Liver (tissue), 9 donors: Measurements from ENCODE around the gene IL1RN. TPM values are rescaled to one million over a fixed set of nuclear protein-coding genes. Genes with fewer than 3 reads are reported as not detected.

ENCODE experiments used
- DNase-seq: peaks from one replicate; pipeline ENCODE4 v3.0.0-alpha.2; 2017; ENCODE audit warnings: low spot score
- H3K27ac ChIP-seq, 2 donors: one replicate each; pipeline ENCODE4 v1.7.0; 2013; ENCODE audit warnings: inconsistent platforms in 2 of 2, low read length in 2 of 2, control low read depth in 1 of 2, low read depth in 1 of 2, mild to moderate bottlenecking in 1 of 2
- H3K27me3 ChIP-seq, 4 donors: one replicate each; pipeline versions ENCODE4 v1.6.1 to v1.7.0; 2013; ENCODE audit warnings: low read length in 3 of 4, inconsistent platforms in 1 of 4, mild to moderate bottlenecking in 1 of 4, moderate library complexity in 1 of 4; ENCODE audit not compliant: control insufficient read depth in 4 of 4, insufficient read depth in 4 of 4
- H3K36me3 ChIP-seq, 4 donors: one replicate each; pipeline versions ENCODE4 v1.6.1 to v1.7.0; 2013; ENCODE audit warnings: low read length in 3 of 4, mild to moderate bottlenecking in 3 of 4, low read depth in 1 of 4, moderate library complexity in 1 of 4; ENCODE audit not compliant: control insufficient read depth in 4 of 4, insufficient read depth in 3 of 4
- H3K4me1 ChIP-seq, 4 donors: one replicate each; pipeline versions ENCODE4 v1.6.1 to v1.7.0; 2013; ENCODE audit warnings: low read length in 3 of 4, mild to moderate bottlenecking in 3 of 4, moderate library complexity in 1 of 4; ENCODE audit not compliant: control insufficient read depth in 4 of 4, insufficient read depth in 4 of 4
- H3K4me3 ChIP-seq, 3 donors: one replicate each; pipeline versions ENCODE4 v1.6.1 to v1.7.0; 2013; ENCODE audit warnings: low read length in 3 of 3, control low read depth in 1 of 3, low read depth in 1 of 3, mild to moderate bottlenecking in 1 of 3
- H3K9ac ChIP-seq, 2 donors: one replicate each; pipeline ENCODE4 v1.7.0; 2013; ENCODE audit warnings: low read length in 2 of 2, mild to moderate bottlenecking in 2 of 2, moderate library complexity in 2 of 2, control low read depth in 1 of 2, low read depth in 1 of 2
- H3K9me3 ChIP-seq, 4 donors: one replicate each; pipeline versions ENCODE4 v1.6.1 to v1.7.0; 2013; ENCODE audit warnings: low read length in 3 of 4; ENCODE audit not compliant: control insufficient read depth in 4 of 4
- ATF3 ChIP-seq: IDR thresholded peaks from 2 replicates; pipeline ENCODE4 v1.6.1; 2016; ENCODE audit warnings: antibody characterized with exemption
- CTCF ChIP-seq: fragments of 150-350 bp; IDR thresholded peaks from 2 replicates; pipeline ENCODE4 v1.5.1; 2017; ENCODE audit warnings: improper control_type of control experiment, low read depth, low read length; ENCODE audit not compliant: missing input control
- EGR1 ChIP-seq, 2 donors: IDR thresholded peaks; 2 replicates each; pipeline ENCODE4 v1.6.1; 2016 to 2018; ENCODE audit warnings: antibody characterized with exemption in 2 of 2, low read depth in 2 of 2
- FOXA1 ChIP-seq: IDR thresholded peaks from 2 replicates; pipeline ENCODE4 v1.6.1; 2016; ENCODE audit warnings: antibody characterized with exemption
- FOXA2 ChIP-seq: IDR thresholded peaks from 2 replicates; pipeline ENCODE4 v1.6.1; 2016; ENCODE audit warnings: antibody characterized with exemption
- GABPA ChIP-seq, 2 donors: IDR thresholded peaks in 1 of 2; conservative IDR thresholded peaks in 1 of 2; 2 replicates each; pipeline ENCODE4 v1.6.1; 2016; ENCODE audit warnings: antibody characterized with exemption in 2 of 2, mild to moderate bottlenecking in 1 of 2, moderate library complexity in 1 of 2
- HNF4A ChIP-seq, 2 donors: conservative IDR thresholded peaks; 2 replicates each; pipeline ENCODE4 v1.6.1; 2016; ENCODE audit warnings: antibody characterized with exemption in 2 of 2, mild to moderate bottlenecking in 2 of 2
- HNF4G ChIP-seq: IDR thresholded peaks from 2 replicates; pipeline ENCODE4 v1.6.1; 2016; ENCODE audit warnings: antibody characterized with exemption
- JUND ChIP-seq, 2 donors: IDR thresholded peaks; 2 replicates each; pipeline ENCODE4 v1.6.1; 2016; ENCODE audit warnings: antibody characterized with exemption in 2 of 2
- MAX ChIP-seq: IDR thresholded peaks from 2 replicates; pipeline ENCODE4 v1.6.1; 2016; ENCODE audit warnings: antibody characterized with exemption
- NR2F2 ChIP-seq: IDR thresholded peaks from 2 replicates; pipeline ENCODE4 v1.6.1; 2016; ENCODE audit warnings: antibody characterized with exemption
- RAD21 ChIP-seq, 2 donors: IDR thresholded peaks; 2 replicates each; pipeline ENCODE4 v1.6.1; 2016; ENCODE audit warnings: antibody characterized with exemption in 2 of 2, mild to moderate bottlenecking in 2 of 2
- REST ChIP-seq: IDR thresholded peaks from 2 replicates; pipeline ENCODE4 v1.6.1; 2016; ENCODE audit warnings: antibody characterized with exemption, mild to moderate bottlenecking
- RXRA ChIP-seq, 2 donors: IDR thresholded peaks; 2 replicates each; pipeline ENCODE4 v1.6.1; 2017 to 2018; ENCODE audit warnings: antibody characterized with exemption in 2 of 2, mild to moderate bottlenecking in 1 of 2
- SP1 ChIP-seq: IDR thresholded peaks from 2 replicates; pipeline ENCODE4 v1.6.1; 2018; ENCODE audit warnings: antibody characterized with exemption, mild to moderate bottlenecking
- TAF1 ChIP-seq: conservative IDR thresholded peaks from 2 replicates; pipeline ENCODE4 v1.6.1; 2016; ENCODE audit warnings: antibody characterized with exemption, mild to moderate bottlenecking
- YY1 ChIP-seq: IDR thresholded peaks from 2 replicates; pipeline ENCODE4 v1.6.1; 2016; ENCODE audit warnings: antibody characterized with exemption, mild to moderate bottlenecking
- ZBTB33 ChIP-seq: IDR thresholded peaks from 2 replicates; pipeline ENCODE4 v1.6.1; 2016; ENCODE audit warnings: antibody characterized with exemption
- WGBS: extraction: QIAGEN DNeasy Blood & Tissue Kit; methylation state at CpG from one replicate; pipeline ENCODE4 v1.1.7; 2013; 5-methylcytosine and 5-hydroxymethylcytosine counted together
- polyA plus RNA-seq, 2 donors: library from polyadenylated mRNA; stranded (reverse) in 1 of 2; unstranded in 1 of 2; fragments of 200-250 nt in 1 of 2; fragments of >200 nt in 1 of 2; fragmentation: Nextera tagmentation in 1 of 2; extraction: Ambion mirVana in 1 of 2; gene quantifications; one replicate each; pipeline versions ENCODE4 v1.2.1 to v1.2.3, GENCODE V29; 2013 to 2015
- total RNA-seq, 2 donors: library from RNA; depleted of rRNA; stranded (reverse); fragments of >200 nt; gene quantifications; one replicate each; pipeline ENCODE4 v1.2.3, GENCODE V29; 2014
- donor health status: healthy.
- donor health status: healthy.
- donor health status: healthy.
- donor health status: healthy.
- donor health status: healthy.

IL1RN gene
- total and polyA plus RNA-seq, 4 donors: 3.9 to 121 (median 25.8) TPM

DNA sequence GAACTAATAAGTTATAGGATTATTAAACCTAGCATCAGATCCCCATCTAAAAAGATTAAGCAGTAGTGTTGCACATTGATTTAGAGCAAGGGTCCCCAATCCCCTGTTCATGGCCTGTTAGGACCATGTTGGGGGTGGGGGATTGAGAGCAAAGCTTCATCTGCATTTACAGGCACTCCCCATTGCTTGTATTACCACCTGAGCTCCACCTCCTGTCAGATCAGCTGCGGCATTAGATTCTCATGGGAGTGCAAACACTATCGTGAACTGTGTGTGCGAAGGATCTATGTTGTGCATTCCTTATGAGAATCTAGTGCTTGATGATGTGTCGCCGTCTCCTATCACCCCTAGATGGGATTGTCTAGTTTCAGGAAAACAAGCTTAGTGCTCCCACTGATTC is 27.9 kb downstream of the IL1RN start:
- no peaks in the 10 kb centered on the region for H3K9me3 ChIP-seq
- no peak for DNase-seq
- H3K9ac ChIP-seq: no peak overlapping the region
- 94% methylated on average over 5 of the region's 5 CpGs for WGBS
- no peaks in the 10 kb centered on the region for H3K27me3 ChIP-seq
- TF ChIP-seq HNF4A (conservative IDR thresholded peaks at IDR 0.05) (no peak), JUND (IDR thresholded peaks at IDR 0.05) (no peak), HNF4G (no peak), CTCF (no peak), EGR1 (IDR thresholded peaks at IDR 0.05; ENCODE audit: low read depth in 2 of 2) (no peak), ZBTB33 (no peak), FOXA2 (no peak), SP1 (no peak), YY1 (no peak), NR2F2 (no peak), RAD21 (IDR thresholded peaks at IDR 0.05) (no peak), RXRA (IDR thresholded peaks at IDR 0.05) (no peak)
- H3K4me3 ChIP-seq: no peak overlapping the region
- H3K36me3 ChIP-seq: no peaks in the 10 kb centered on the region
- no peak overlapping the region for H3K27ac ChIP-seq
- peaks cover 2 to 39% (median 22%) of the 10 kb centered on the region in 4 donors for H3K4me1 ChIP-seq

- H3K9ac ChIP-seq: peak overlapping the region; percentile 42 to 87
- DNase-seq: no peak
- H3K9me3 ChIP-seq: no peaks in the 10 kb centered on the region
- peaks cover 2 to 42% (median 22%) of the 10 kb centered on the region in 4 donors for H3K4me1 ChIP-seq
- H3K27me3 ChIP-seq: no peaks in the 10 kb centered on the region
- H3K36me3 ChIP-seq: no peaks in the 10 kb centered on the region
- 23% methylated on average over 10 of the region's 10 CpGs for WGBS
- peak overlapping the region; percentile 77 to 85 for H3K27ac ChIP-seq
- peak overlapping the region; percentile 31 to 96 (median 47) for H3K4me3 ChIP-seq
- TF ChIP-seq NR2F2 (no peak), RXRA (IDR thresholded peaks at IDR 0.05) (peak in 1 of 2 donors; percentile 64), CTCF (no peak), JUND (IDR thresholded peaks at IDR 0.05) (peak in 1 of 2 donors; percentile 28), YY1 (peak; percentile 78), HNF4G (peak; percentile 36), TAF1 (peak; percentile 92), REST (peak; percentile 89), ZBTB33 (peak; percentile 40), EGR1 (IDR thresholded peaks at IDR 0.05; ENCODE audit: low read depth in 2 of 2) (no peak), RAD21 (IDR thresholded peaks at IDR 0.05) (peak in 1 of 2 donors; percentile 48), MAX (peak; percentile 74), GABPA (IDR thresholded peaks at IDR 0.05 in 1 of 2, conservative IDR thresholded peaks at IDR 0.05 in 1 of 2) (peak in 1 of 2 donors; percentile 8), FOXA2 (no peak), SP1 (peak; percentile 90), FOXA1 (no peak), ATF3 (no peak)
These were observed 29.1 kb downstream of the IL1RN start for GRCh38 chr2:113156278-113157117.
